ENCODE results near the gene UXS1.

UXS1 gene

DNA sequence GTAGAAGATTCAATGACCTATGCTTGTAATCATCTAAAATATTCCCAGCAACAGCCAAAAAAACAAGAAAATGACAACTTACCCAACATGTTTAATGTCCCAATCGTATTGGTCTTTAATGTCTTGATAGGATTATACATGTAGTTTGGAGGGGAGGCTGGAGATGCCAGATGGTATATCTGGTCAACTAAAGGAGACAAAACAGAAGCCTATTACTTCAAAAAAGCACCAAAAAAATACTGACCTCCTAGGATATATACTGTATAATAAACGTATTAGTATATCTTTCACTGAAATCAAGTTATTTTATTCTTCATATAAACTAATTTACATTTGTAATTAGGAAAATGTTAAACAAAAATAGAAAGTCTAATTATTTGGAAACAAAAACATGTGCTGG, 64.5 kb downstream of the UXS1 start:
- DNase-seq (ENCODE audit: low read depth): no peak

DNA sequence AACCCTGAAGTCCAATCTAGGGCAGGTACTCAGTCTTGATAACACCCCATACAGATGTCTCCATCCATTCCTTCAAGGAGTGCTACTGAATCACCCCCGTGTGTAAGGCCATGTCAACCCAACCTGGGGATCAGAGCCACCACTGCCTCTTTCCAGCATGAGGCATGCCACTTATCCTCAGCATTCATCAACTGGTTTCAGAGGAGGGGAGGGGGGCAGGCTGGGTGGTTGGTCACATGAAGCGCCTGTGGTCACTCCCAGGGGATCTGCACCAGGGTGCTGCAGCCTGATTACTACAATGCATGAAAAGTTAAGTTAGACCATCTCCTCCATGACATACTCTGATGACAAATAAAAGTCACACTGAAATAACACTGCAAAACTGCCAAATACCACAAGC, 65.0 kb downstream of the UXS1 start:
- DNase-seq (ENCODE audit: low read depth): no peak

DNA sequence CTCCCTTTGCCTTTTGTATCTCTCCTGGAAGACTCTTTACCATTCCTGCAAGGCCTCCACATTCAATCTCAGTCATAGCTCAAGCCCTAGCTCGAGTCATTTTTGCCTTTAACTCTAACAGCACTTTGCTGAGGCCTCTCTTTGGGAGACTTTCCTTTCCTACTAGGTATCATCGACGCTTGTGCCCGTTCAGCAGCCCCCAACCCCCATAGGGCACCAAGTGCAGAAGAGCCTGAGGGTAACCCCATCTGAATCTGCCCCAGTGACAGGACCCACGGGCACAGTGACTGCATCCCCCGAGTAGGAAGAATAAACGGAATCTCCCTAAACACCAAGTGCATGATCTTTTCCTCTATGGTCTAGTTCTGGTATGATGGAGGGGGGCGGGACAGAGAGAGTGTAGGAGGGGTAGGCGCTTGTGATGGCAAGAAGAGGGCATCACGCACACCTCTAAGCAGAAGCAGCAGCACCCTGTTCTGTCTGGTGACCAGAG, 66.3 kb downstream of the UXS1 start:
- no peak for DNase-seq (ENCODE audit: low read depth)

DNA sequence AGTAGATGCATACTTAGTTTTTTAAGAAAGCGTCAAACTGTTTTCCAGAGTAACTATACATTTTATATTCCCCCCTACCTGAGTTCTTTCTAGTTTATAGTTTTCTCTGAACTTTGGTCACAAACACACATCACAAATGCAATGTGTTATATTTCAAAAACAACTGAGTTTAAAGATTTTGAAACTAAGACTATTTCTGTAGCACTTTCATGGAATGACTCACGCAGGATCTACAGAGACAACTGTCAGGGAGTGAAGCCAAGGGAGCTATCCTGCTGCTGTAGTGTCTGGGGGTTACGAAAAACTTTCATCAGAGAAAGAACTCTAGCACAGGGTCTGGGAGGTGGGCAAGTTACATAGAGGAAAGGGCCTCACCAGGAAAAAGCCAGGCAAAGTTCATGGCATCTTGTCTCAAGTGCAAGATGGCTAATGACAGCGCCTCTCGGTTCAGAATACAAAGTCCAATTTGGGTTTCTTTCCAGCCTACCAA, 66.8 kb downstream of the UXS1 start:
- DNase-seq (ENCODE audit: low read depth): no peak

DNA sequence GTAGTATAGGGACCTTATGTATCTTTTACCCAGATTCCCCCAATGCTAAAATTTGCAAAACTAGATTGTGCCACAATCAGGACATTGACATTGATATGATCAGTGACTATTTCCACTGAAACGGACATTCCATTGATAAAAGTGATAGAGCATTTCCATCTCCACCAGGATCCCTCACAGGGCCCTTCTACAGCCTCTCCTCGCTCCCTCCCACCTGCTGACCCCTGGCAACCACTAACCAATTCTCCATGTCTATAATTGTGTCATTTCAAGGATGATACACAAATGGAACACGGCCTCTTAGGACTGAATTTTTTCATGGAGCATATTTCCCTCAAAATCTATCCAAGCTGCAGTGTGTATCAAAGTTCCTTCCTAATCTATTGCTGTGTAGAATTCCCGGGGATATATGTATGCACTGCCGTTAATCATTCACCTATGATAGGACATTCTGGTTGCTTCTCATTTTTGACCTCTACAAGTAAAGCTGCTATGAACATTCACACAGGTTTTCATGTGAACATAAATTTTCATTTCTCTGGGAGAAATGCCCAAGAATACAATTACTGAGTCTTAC, 67.3 kb downstream of the UXS1 start:
- DNase-seq (ENCODE audit: low read depth): no peak

DNA sequence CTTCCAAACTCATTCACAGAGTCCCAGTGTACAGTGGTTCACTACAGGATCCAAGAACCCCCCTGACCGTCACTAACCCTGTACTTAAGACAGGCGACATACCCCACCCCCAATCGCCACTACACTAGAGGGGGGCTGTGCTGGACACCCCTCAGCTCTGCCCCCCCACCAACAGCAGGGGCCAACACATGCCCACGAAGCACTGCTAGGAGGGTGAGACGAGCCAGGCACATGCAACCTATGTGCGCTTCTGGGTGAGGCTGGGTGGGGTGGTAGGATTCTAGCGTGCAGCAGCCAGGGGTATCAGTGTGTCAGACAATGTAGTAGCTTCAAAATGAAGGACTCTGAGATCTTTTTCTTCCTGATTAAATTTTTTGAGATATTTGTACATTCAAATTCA, 67.8 kb downstream of the UXS1 start:
- DNase-seq (ENCODE audit: low read depth): no peak

DNA sequence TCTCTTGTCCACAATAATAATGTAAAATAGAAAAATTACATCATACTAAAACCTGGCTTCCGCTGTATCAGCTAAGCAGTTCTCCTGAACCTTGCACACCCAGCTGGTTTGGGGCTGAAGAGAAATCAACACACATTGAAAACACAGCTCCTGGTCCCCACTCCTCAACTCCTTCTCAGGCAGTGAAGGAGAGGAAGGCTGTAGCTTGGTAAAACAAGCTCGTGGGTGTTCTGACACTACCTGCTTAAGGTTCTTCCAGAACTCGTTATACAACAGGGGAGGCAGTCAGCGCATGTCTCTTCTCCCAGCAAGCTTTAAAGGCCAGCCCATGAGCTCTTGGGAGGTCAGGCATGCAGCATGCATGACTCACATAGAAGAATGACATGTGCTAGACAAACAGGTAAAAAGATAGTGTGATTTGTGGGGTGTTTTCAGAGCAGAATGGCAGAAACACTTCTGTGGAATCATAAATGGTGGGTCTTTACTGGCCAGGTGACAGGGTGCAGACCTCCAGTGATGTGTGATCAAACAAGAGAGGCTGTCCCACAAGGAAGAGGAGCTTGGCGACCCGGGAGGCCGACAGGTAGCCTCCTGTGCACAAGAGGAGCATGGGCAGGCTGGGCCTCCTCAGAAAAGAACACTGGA, 69.1 kb downstream of the UXS1 start:
- DNase-seq (ENCODE audit: low read depth): no peak

DNA sequence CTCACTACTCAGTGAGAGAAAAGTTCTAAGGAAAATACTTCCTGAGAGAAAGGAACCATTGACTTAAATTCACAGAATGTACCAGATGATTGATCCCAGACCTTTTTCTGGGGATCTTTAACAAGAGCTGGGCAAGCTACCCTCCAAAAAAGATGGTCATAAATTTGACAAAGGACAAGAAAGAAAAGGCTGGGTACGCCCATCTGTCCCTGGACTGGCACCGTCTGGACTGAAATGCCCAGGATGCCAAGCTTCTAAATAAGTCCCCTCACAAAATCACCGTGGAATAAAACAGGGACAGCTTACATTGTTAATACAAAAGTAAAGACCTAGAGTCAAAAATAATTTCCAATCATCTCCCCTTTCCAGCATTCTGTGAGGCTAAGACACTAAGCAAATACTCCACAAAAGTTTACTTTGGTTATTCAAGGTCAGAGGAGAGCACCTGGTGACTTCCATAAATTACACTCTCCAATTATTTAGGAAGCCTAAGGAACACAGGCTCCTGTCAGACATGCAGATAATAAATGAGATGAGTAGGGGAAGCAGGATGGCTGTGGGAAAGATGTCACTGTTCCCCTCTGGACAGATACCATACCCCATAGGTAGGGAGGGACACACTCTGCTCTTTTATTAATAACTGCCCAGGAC, 69.9 kb downstream of the UXS1 start:
- DNase-seq (ENCODE audit: low read depth): no peak

DNA sequence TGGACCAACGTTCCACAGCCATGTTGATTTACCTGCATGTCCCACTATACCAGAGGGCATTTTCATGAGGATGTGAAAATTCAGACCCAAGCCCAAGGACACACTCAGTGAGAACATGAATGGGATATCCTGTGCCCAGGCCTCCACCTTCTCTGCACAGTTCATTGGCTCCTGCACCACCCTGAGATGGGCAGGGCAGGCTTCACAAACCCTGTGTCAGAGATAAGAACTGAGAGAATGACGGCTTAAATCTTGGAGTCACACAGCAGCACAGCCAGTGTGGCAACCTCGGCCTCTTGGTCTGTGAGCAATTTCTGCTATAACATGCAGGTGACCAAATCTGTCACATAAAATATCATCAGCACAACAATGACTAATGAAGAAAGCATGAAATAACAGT, 71.9 kb downstream of the UXS1 start:
- DNase-seq (ENCODE audit: low read depth): no peak

DNA sequence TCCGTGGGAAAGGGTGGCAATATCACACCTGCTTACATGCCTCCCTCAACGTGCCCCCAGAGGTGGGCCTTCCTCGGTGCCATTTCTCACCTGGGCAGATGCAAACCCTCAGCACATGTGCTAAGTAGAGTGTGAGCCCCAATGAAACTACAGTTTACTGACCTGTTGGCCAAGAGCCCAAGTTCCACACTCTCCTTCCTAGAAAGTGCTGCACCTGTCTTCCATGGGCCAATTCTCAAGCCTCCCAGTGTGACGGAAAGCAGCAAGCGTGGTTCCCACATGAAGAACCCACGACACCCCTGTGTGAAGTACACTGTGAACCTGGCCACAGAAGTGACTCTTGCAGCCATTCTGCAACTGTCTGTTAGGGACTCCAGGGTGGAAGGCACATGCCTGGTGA, 73.7 kb downstream of the UXS1 start:
- no peak for DNase-seq (ENCODE audit: low read depth)

DNA sequence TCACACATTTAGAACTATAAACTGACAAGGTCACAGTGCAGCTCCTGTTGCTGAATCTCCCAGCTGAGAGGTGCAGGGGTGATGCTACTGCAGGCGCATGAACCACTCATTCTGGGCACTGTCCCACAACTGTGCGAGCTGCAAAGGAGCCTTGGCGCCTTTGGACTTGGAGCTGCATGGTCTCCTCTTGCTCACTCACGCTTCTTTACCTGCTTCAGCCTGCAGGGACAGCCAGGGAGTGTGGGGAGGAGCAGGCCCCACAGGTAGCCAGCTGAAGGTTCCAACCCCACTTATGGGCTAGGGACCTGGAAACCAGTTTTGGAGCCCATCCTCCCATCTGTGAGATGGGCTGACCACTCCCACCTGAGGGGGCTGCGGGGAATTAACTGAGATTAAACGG, 75.0 kb downstream of the UXS1 start:
- no peak for DNase-seq (ENCODE audit: low read depth)

DNA sequence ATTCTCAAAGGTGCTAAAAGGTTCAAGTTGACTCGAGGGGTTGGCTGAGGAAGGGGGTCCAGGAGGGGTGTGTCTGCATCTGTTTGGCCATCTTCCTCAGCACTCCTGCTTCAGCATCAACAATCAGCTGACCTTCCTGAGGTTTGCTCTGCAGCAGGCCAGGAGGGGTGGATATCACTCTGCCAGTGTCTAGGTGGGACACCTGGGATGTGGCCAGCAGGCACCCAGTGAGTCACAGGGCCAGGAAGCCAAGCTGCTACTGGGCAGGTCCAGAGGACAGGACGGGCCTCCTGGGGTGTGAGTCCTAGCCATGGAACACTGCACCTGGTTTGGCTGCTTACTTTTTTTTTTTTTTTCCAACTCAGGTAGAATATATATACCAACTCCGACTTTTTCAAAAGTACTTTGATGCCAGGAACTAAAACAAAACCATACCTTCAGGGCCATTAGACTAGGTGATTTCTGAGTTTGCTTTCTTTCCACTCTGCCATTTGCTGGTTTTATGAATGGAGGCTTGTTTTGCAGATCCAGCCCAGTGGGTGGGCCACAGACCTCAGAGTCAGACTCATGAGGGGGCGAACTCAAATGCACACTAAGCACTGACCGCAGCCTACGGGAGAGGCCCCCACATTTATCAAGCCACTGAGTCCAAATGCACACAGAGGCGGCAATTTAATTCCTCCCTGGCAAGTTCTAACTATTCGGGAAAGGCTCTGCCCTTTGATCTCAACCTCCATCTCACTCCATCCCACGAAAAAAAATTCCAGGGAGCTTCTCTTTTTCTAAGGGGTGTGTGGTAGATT, 76.0 kb downstream of the UXS1 start:
- no peak for DNase-seq (ENCODE audit: low read depth)

DNA sequence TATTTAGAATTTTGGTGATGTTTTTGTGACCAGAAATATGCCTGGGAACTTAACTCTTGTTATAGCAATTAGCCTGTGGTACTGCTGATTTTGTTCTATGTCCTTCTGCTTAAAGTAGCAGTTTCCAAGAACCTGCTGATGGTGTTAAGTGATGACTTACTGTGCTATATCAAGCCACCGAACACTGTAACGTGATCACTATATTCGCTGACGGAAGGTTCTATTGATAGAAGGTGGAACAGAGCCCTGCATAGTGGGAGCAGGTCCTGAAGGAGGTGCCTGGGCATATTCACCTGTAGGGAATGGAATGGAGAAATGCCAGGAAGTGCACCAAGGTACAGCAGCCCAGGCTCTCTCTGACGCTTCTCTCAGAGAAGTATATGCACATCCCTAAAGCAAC, 76.8 kb downstream of the UXS1 start:
- DNase-seq (ENCODE audit: low read depth): no peak

DNA sequence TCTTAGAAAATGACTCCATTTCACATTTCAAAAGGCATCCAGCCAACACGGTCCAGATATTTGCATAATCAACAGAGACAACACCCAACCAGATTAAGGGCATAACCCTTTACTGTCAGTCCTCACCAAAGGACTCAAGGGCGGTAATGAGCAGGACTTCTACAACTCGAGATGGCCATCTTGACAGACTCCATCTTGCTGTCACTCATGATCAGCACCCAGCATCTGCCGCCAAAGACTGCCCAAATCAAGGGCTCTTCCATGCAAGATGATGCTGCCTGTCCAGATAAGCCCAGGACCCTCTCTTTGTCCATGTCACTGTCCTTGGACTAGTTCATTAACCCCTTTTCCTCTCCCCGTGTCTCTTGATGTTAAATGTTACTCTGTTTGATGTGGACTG, 77.9 kb downstream of the UXS1 start:
- DNase-seq (ENCODE audit: low read depth): no peak

DNA sequence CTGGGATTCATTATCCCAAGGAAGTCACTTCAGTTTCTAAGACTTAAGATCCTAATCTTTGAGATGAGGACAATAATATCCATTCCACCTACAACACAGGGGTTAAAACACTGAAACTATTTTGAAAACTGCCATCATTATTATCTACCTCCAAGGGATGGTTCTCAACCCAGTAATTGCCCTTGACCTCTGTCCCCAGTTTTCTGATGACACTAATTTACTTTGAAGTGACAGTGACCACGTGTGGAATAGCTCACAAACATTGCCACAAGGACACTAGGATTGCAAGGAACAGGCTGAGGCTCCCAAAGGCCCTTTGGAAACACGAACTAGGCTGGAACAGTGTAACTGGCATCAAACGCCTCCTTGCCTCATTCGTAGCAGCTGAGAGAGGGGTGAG, 78.4 kb downstream of the UXS1 start:
- DNase-seq (ENCODE audit: low read depth): no peak

DNA sequence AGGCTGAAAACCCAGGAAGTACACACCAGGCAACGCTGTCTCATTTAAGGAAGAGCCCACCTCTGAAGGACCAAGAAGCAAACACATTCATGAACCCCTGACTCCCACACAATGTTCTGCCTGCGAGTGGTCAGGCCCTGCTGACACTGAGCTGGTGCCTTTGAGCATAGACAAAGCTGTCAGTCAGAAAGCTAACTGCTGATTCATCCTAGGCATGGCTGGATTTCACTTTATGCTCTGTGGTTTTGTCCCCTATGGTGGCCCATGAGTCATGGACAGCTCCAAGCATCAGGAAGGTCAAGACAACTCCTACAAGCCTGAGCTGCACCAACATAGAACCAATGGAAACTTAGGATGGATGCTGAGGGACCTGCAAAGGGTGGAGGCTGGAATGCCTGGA, 78.9 kb downstream of the UXS1 start:
- DNase-seq (ENCODE audit: low read depth): no peak

DNA sequence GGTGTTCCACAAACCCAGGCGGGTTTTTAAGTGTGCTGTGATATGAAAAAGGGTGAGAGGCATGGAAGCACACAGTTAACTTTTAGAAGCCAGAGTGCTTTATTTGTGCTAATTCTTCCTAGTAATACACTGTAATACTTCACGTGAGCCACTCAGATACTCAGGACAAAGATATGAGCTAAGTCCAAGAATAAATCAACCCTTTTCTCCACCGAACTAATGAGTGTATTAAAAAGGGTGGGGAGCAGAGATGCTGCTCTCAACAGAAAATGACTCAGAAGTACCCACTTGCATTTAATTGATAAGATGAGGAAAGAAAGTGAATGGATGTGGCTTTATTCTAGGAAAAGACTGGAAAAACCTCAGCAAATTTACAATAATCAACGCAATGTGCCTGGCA, 79.9 kb downstream of the UXS1 start:
- no peak for DNase-seq (ENCODE audit: low read depth)

DNA sequence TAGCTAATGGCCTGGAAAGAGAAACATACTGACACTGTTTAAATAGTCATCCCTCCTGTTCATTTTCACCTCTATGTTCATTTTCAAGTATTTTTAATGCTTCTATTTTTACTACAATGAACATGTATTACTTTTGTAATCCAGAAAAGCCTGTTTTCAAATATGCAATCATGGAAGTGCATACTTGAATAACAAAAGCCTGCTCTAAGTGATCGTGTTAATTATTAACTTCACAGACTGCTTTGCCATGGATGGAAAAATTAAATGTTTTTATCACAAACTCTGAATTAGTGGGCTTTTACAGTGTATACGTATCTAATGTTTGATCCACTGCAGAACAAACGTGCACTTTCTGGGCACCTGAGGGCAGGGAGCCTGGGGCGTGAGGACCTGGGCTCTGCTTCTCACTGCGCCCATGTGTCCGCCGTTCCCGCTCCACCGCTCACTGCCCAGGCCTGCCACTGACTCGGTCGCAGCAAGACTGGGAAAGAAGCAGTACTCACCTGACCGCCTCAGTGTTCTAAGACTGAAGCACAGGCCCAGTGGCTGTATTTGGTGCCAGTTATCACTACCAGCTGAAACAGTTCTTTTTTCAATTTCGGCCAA, 80.6 kb downstream of the UXS1 start:
- no peak for DNase-seq (ENCODE audit: low read depth)

DNA sequence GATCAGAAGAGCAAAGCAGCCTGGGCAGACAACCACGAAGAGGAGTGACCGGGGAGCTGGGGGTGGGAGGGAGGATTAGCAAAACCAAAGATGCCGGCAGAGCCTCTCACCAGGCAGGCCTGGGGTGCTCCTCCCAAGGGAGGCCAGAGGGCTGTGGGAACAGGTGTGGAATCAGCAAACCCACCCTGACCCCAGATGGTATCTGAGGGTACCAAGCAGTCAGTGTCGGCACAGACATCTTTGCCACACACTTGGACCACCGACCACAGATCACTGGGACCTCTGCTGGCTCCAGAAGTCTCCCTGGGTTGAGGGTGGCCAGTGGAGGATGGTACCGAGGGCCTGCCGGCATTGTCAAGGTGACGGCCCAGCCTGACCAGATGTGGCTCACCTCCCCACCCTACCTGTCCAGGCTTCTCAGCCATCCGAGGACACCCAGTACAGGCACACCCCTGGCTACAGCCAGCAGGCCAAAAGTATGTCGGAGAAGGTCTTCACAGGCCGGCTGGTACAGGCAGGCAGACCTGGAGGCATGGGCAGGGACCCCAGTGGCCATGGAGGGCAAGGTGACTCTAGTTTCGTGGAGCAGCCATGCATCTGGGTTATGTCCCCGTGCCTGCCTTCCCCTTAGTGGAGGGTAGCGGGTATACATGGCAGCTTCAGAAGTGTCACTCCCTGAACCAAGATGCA, 82.1 kb downstream of the UXS1 start:
- no peak for DNase-seq (ENCODE audit: low read depth)

DNA sequence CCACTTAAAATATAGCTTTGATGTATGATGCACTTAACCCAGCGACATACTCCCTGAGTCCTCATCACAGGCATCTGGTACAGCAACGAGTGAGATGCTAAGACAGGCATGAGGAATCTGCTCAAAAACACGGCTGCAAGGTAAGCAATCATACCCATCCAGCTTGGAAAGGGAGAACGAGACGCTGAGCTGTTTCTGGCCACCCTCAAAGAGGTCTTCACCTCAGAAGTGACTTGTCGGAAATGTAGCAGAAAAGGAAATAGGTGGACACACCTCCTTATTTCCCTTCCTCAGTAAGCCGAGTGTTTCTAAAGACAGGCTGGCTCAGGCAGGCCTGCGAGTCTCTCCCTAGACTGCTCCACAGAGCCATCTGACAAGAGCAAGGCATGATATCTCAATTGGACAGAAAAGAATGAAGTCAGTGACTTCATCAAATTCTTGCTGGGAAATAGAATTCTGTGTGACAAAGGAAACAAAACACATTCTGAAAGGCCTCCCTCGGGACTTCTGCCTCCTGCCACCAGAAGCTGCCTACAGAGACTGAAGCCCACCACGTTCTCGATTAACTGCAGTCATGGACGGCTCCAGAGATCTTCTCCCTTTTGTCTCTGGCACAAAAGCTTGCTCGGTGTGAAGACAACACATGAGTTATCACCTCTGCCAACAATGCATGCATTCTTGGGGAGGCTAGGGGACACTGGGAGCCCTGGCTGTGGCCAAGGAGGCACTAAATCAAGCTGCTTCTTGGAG, 84.3 kb downstream of the UXS1 start:
- no peak for DNase-seq (ENCODE audit: low read depth)

DNA sequence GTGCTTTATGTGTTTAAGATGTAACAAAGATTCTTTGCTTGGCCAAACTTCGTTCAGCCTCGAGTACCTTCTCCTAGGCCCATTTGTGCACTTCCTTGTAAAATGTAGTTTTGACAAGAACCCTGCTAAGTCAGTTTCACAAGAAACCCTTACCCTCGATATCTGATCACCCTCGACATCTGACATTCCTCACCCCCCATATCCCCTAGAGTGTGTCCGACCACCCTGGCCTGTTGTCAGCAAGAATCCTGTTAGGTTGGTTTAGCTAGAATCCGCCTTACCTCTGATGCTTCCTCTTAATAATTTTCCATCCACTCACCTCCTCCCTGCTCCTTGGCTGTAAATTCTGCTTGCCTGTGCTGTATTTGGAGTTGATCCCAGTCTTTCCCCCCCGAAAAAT, 85.3 kb downstream of the UXS1 start:
- DNase-seq (ENCODE audit: low read depth): no peak

Data from activated T-cell treated with anti-CD3 and anti-CD28 coated beads for 1 hour (primary cell).